ENCODE results near the gene KCNAB3. TPM values are rescaled to one million over a fixed set of nuclear protein-coding genes. Genes with fewer than 3 reads are reported as not detected.

KCNAB3 gene
- polyA plus RNA-seq, 1 donor from 2014 or later: 5.6 TPM

DNA sequence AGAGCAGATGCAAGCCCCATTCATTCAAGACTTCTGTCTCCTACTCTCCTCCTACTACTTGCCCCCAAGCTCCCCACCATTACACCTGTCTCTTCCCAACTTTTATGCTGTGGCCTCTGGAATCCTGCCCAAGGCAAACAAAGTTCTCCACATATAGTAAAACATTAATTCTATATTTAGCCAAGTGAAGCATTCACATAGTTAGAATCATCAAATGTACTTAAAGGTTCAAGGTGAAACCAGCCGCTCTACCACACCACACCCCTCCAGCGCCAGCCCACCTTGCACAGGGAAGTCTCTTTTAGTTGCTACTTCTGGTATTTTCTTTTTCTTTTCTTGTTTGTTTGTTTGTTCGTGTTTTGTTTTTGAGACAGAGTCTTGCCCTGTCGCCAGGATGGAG, 47.4 kb upstream of the KCNAB3 start:
- Histone ChIP-seq H3F3A (ENCODE audit: insufficient read depth, low read length, poor library complexity, severe bottlenecking) (no peaks in the 10 kb centered on the region), H3K9ac (ENCODE audit: low read length) (no peak overlapping the region), H3K36me3 (ENCODE audit: insufficient read depth, low read length) (no peaks in the 10 kb centered on the region), H4K20me1 (ENCODE audit: insufficient read depth) (no peaks in the 10 kb centered on the region), H3K4me3 (ENCODE audit: low read length) (no peak overlapping the region), H3K27ac (ENCODE audit: low read length) (no peak overlapping the region), H2AFZ (ENCODE audit: low read depth, low read length) (no peak overlapping the region), H3K9me2 (ENCODE audit: insufficient read depth, low read length) (no peaks in the 10 kb centered on the region), H3K27me3 (ENCODE audit: insufficient read depth, low read depth, low read length) (no peaks in the 10 kb centered on the region), H3K79me2 (replicated peaks; ENCODE audit: insufficient read depth, low read length) (no peaks in the 10 kb centered on the region), H3K4me2 (ENCODE audit: low read length) (no peak overlapping the region), H3K9me3 (ENCODE audit: low read length) (no peaks in the 10 kb centered on the region)
- TF ChIP-seq SMC3 (conservative IDR thresholded peaks at IDR 0.05; ENCODE audit: poor library complexity): no peak
- TF ChIP-seq, protein P1, sequence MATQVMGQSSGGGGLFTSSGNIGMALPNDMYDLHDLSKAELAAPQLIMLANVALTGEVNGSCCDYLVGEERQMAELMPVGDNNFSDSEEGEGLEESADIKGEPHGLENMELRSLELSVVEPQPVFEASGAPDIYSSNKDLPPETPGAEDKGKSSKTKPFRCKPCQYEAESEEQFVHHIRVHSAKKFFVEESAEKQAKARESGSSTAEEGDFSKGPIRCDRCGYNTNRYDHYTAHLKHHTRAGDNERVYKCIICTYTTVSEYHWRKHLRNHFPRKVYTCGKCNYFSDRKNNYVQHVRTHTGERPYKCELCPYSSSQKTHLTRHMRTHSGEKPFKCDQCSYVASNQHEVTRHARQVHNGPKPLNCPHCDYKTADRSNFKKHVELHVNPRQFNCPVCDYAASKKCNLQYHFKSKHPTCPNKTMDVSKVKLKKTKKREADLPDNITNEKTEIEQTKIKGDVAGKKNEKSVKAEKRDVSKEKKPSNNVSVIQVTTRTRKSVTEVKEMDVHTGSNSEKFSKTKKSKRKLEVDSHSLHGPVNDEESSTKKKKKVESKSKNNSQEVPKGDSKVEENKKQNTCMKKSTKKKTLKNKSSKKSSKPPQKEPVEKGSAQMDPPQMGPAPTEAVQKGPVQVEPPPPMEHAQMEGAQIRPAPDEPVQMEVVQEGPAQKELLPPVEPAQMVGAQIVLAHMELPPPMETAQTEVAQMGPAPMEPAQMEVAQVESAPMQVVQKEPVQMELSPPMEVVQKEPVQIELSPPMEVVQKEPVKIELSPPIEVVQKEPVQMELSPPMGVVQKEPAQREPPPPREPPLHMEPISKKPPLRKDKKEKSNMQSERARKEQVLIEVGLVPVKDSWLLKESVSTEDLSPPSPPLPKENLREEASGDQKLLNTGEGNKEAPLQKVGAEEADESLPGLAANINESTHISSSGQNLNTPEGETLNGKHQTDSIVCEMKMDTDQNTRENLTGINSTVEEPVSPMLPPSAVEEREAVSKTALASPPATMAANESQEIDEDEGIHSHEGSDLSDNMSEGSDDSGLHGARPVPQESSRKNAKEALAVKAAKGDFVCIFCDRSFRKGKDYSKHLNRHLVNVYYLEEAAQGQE (IDR thresholded peaks at IDR 0.05; ENCODE audit: borderline replicate concordance): no peak
- TF ChIP-seq, protein P2, sequence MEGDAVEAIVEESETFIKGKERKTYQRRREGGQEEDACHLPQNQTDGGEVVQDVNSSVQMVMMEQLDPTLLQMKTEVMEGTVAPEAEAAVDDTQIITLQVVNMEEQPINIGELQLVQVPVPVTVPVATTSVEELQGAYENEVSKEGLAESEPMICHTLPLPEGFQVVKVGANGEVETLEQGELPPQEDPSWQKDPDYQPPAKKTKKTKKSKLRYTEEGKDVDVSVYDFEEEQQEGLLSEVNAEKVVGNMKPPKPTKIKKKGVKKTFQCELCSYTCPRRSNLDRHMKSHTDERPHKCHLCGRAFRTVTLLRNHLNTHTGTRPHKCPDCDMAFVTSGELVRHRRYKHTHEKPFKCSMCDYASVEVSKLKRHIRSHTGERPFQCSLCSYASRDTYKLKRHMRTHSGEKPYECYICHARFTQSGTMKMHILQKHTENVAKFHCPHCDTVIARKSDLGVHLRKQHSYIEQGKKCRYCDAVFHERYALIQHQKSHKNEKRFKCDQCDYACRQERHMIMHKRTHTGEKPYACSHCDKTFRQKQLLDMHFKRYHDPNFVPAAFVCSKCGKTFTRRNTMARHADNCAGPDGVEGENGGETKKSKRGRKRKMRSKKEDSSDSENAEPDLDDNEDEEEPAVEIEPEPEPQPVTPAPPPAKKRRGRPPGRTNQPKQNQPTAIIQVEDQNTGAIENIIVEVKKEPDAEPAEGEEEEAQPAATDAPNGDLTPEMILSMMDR (IDR thresholded peaks at IDR 0.05; ENCODE audit: poor library complexity, severe bottlenecking): no peak
- TF ChIP-seq POLR2AphosphoS5 (IDR thresholded peaks at IDR 0.05): no peak
- no peak for TF ChIP-seq MXI1 (conservative IDR thresholded peaks at IDR 0.05; ENCODE audit: poor library complexity, severe bottlenecking)
- TF ChIP-seq TAF1 (IDR thresholded peaks at IDR 0.05; ENCODE audit: low read depth): no peak
- no peak for TF ChIP-seq EP300 (conservative IDR thresholded peaks at IDR 0.05; ENCODE audit: poor library complexity, severe bottlenecking)
- no peak for TF ChIP-seq RAD21 (conservative IDR thresholded peaks at IDR 0.05)

DNA sequence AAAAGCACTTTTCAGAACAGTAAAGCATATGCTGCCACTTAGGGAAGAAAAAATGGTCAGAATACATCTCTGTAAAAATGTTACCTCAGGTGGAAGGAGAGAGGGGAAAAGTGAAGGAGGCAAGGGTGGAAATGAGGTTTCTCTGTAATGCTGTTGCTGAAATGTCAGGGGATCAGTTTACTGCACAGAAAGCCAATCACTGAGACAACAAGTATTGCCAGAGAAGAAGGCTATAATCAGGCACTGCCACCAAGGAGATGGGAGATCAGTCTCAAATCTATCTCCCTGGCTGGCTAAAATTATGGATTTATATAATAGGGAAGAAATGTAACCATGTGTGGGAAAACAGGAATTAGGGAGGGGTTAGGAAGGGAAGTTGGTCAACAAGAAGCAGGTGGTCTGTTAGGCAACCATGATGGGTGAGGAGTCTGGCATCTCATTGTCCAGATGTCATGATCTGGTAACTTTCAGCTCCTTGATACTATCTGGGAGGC, 45.0 kb upstream of the KCNAB3 start:
- Histone ChIP-seq H3K9ac (ENCODE audit: low read length) (no peak overlapping the region), H3K79me2 (replicated peaks; ENCODE audit: insufficient read depth, low read length) (no peaks in the 10 kb centered on the region), H3K4me3 (ENCODE audit: low read length) (no peak overlapping the region), H3K9me3 (ENCODE audit: low read length) (no peaks in the 10 kb centered on the region), H4K20me1 (ENCODE audit: insufficient read depth) (no peaks in the 10 kb centered on the region), H3F3A (ENCODE audit: insufficient read depth, low read length, poor library complexity, severe bottlenecking) (no peaks in the 10 kb centered on the region), H2AFZ (ENCODE audit: low read depth, low read length) (no peak overlapping the region), H3K9me2 (ENCODE audit: insufficient read depth, low read length) (no peaks in the 10 kb centered on the region), H3K4me2 (ENCODE audit: low read length) (no peak overlapping the region), H3K36me3 (ENCODE audit: insufficient read depth, low read length) (no peaks in the 10 kb centered on the region), H3K27ac (ENCODE audit: low read length) (no peak overlapping the region), H3K27me3 (ENCODE audit: insufficient read depth, low read depth, low read length) (no peaks in the 10 kb centered on the region)
- TF ChIP-seq, protein P2 (IDR thresholded peaks at IDR 0.05; ENCODE audit: poor library complexity, severe bottlenecking): no peak
- TF ChIP-seq, protein P1 (IDR thresholded peaks at IDR 0.05; ENCODE audit: borderline replicate concordance): no peak
- TF ChIP-seq TAF1 (IDR thresholded peaks at IDR 0.05; ENCODE audit: low read depth) (no peak), MXI1 (conservative IDR thresholded peaks at IDR 0.05; ENCODE audit: poor library complexity, severe bottlenecking) (no peak), SMC3 (conservative IDR thresholded peaks at IDR 0.05; ENCODE audit: poor library complexity) (no peak), EP300 (conservative IDR thresholded peaks at IDR 0.05; ENCODE audit: poor library complexity, severe bottlenecking) (no peak), RAD21 (conservative IDR thresholded peaks at IDR 0.05) (no peak), EZH2 (IDR thresholded peaks at IDR 0.05; ENCODE audit: borderline replicate concordance, insufficient read depth, low read length, poor library complexity, severe bottlenecking) (no peak), POLR2AphosphoS5 (IDR thresholded peaks at IDR 0.05) (no peak)
